Activated naive CD4-positive, alpha-beta T cell (primary cell): ENCODE results near the gene CDH18.

ENCODE experiments used
- DNase-seq, 4 experiments: peaks; one replicate each; lab custom pipeline; 2025; lab: John Stamatoyannopoulos, UW

CDH18 gene

DNA sequence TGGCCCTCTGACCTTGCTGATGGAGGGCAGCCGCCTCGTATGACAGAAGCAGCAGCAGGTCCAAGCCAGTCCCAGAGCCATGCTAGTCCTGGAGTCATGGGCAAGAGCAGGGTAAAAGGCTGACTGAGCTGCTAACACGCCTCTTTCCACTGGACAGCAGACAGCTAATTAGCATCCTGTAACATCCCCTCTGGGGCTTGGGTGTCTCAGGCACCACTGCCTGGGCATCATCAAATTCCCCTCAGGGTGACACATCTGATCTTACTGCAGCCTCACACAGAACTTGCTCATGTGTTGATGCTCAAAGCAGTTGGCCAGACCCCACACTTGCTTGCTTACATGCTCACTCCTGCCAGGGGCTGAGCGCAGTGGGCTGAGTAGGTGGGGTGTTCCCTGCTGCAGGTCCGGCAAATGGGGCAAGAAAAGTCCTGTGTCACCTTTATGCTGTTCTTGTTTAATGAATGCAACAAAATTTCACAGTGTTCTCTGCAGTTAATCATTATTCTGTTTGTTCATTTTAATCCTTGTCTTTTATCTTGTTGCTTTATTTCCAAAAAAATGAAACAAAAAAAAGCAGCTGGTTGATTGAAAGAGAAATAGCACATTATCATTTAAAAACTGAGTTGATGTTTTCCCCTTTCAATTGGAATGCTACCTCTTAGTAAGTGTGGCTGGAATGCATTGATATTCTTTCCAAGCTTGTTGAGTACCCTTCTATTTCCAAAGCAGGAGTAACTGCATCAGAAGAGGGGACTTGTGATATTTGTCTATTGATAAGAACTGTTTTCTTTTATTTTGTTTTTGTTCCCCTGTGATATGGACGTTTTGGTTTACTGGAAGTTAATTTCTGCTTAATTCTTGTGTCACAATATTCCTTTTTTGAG is 254.1 kb downstream of the CDH18 start:
- no peak for DNase-seq

DNA sequence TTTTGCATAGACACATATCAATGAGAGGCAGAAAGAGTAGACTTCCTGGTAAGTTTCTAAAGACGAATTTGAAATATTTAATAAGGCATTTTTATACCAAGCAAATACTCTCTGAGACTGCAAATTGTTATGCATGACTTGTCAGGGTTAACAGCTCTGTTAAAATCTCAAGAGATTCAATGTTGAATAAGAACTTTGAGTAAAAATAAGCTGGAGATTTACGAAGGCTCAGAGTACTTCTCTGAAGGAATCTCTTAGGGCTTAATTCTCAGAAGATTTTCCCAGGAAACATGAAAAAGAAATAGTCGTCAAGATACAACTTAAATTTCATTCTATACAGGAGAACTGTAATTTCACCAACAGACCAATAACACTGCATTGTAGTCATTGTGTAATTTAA is 259.4 kb downstream of the CDH18 start:
- DNase-seq: no peak

DNA sequence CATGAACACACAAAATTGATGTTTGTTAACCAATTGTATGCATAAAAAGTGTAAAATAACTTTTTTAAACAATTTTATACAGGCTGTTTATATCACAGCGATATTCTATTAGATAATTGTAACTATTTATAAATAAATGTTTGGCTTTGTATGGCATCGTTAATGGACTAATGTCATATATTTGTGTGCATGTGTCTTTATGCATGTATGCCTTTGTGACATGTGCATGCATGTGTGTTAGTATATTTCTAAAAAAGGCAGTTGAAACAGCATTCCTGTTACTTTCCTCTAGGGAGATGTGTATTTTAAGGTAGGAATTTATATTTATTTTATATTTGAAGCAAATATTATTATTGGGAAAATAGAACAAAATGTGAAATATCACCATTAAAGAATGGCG is 268.9 kb downstream of the CDH18 start:
- DNase-seq: no peak

DNA sequence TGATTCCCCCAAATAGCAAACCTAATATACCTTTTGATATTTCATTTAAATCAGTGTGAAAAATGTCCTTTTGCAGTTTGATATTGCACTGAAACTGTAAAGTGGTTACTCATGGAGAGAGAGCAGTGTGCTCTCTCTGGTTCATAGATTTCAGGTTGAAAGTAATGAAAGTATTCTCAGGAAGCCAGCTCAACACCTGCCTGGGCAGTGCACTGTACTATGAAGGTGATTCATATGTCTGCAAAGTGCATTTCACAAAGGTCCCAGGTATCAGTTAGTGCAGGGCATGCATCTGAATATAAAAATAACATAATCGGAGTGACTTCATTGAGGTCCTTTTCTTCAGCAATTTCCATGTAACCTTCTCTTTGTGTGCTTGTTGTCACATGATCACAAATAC is 274.3 kb downstream of the CDH18 start:
- no peak for DNase-seq

DNA sequence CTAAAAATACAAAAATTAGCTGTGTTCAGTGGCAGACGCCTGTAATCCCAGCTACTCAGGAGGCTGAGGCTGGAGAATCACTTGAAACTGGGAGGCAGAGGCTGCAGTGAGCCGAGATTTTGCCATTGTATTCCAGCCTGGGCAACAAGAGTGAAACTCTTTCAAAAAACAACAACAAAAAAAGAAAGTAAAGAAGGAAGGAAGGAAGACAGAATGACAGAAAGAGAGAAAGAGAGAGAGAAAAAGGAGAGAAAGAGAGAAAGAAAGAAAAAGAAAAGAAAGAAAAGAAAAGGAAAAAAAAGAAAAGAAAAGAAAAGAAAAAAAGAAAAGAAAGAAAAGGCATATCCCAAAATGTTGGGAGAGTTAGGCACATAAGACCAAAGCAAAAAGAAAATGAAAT is 278.6 kb downstream of the CDH18 start:
- DNase-seq: no peak

DNA sequence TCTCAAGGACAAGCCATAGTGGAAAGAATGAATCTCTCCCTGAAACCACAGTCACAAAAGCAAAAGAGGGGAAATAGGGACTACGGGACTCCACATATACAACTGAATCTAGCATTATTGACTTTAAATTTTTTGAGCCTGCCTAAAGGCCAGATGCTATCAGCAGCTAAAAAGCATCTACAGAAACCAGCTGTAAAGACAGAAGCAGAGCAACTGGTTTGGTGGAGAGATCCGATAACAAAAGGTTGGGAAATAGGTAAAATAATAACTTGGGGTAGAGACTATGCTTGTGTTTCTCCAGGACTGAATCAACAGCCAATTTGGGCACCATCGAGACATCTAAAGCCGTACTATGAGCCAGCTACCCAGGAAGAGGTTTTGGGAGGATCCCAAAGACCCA is 281.2 kb downstream of the CDH18 start:
- no peak for DNase-seq

DNA sequence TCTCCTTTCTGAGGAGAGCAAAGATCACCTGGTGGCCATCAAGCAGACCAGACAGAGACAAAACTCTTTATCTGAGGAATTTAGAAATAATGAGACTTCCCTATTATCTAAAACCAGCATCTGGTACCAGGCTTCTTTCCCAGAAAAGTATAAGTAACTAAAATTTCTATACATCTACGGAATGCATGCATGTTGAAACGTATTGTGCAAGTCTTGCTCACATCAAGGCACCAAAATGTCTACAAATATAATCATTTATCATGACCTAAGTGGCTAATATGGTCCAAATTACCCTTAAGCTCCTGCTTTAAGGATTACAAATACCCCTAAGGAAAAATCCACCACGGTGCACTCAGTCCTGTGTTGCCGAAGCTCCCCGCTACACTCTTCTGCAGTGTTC is 286.3 kb downstream of the CDH18 start:
- no peak for DNase-seq

DNA sequence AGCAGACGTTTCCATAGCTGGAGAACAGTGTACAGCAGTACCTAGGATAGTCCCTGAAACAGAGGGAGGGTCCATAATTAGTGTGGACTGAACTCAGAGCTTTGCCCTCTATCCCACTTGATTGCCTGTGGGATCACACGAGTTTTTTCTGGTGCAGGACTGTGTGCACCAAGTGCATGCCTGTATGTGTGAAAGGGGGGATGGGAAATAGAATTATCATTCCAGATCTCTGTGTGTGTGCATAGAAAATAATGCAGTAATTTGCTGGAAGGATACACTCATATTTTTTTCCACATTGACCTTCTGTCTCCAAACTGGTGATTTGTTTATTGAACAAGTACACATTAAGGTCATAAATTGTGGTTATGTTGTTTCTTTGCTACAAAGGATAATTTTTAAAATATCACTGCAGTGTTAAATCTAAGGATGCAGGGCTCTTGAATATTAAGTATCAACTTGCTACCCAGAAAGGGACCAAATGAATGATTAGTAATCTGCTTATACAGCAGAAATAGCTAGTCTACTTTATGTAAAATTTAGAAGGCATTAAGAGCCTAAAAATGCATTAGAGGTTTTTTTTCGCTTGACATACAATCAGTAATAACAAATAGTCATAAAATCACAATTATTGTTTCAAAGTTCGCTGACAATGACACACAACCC is 292.9 kb downstream of the CDH18 start:
- DNase-seq: no peak

DNA sequence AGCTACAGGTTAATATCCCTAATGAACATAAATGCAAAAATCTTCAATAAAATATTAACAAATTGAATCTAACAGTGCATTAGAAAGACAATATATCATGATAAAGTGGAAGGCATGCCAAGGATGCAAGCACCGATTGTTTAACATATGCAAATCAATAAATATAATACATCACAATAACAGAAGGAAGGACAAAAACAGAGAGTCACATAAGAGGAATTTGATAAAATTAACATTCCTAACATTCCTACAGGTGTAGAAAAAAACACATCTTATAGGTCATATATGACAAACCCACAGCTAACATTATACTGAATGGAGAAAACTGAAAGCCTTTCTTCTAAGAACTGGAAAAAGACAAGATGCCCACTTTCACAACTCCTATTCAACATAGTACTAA is 297.0 kb downstream of the CDH18 start:
- DNase-seq: no peak

DNA sequence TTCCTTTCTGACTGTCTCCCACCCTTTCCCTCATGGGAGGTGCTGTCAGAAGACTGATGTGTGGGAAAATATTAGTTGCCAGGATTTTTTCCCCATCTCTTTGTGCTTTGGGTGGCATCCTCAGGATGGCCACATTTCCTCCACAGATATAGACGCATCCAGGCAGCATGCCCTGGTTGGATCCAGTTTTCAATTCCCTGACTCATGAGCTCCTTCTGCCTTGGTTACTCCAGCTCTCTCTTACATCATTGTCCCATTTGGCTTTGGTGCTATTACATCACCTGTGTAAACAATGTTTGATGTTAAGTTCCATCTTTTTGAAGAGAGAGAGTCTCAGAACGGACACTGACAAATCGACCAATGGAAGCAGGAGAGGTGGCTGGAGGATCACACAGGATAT is 302.5 kb downstream of the CDH18 start:
- no peak for DNase-seq

DNA sequence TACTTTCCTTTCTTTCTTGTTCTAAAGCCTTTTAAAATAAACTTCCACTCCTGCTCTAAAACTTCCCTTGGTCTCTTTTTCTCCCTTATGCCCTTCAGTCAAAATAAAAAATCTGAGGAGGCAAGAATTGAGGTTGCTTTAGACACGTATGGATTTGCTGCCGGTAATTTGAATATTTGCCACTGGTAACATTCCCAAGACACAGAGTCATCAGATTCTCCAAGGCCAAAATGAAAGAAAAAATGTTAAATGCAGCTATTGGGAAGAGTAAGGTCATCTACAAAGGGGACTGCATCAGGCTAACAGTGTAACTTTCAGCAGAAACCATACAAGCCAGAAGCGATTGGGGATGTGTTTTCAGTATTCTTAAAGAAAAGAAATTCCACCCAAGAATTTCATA is 311.1 kb downstream of the CDH18 start:
- DNase-seq: no peak

DNA sequence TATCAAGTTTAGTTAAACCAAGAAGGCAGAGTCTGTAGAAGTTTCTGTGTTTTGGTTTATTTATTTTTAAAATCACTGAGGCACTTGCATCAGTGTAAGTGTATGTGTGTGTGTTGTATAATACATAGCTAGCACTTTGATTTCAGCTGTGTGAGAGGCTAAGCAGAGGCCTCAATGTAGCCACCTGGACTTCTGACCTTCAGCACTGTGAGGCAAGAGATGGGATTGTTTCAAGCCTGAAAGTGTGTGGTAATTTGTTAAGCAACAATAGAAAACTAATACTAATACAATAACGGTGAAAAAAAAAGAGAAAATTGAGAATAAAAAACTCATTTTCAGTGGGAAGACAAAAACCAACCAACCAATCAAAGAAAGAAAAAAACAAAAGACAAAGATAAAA is 327.3 kb downstream of the CDH18 start:
- DNase-seq: no peak

DNA sequence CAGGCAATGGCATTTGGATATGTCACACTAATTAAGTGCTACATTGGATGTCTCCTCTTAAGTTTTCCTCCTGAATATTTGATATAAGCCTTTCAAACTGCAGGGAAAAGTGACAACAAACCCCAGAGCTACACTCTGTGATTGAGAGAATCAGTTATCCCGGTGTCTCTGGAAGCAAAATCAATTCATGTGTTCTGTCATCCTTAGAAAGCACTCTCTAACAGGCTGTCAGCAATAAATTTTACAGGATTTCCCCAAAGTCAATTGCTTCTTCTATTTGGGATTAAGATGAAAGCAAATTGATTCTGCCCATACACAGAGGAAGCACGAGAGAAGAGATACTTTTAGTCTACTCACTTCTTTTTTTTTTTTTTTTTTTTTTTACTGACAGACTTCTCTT is 332.4 kb downstream of the CDH18 start:
- DNase-seq: no peak

DNA sequence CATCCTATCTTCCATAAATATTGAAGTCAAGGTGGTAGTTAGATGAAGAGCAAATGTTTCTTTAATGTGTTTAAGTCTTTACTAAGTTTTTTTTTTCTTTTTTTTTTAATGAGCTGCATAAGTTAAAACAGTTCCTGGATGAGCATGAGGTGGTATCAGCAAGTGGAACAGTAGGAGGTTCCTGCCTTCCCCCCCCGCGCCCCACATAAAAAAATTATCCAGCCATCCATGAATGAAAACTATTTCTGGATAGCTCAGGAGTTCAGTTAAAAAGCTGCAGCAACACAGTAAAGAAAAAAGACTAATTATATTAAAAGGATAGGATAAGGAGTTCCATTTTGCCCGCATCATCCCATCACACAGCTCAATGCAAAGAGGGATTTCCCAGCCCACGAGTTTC is 349.5 kb downstream of the CDH18 start:
- DNase-seq: no peak

DNA sequence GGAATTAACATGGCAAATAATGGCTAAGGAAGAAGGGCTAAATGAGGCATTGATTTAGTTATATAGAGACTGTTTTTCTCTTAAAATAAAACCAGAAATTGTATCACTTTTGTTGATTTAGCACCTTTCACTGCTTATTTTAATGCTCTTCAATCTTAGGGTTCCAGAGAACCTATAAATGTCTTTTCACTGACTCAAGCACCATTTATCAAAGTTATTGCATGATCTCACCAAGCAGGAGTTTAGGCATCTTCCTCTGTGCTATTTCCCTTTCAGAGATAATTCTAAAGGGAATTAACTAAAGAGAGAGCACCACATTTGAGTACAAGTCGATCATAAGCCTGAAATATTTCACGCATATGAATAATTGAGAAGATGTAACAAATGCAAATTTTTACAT is 357.1 kb downstream of the CDH18 start:
- DNase-seq: no peak

DNA sequence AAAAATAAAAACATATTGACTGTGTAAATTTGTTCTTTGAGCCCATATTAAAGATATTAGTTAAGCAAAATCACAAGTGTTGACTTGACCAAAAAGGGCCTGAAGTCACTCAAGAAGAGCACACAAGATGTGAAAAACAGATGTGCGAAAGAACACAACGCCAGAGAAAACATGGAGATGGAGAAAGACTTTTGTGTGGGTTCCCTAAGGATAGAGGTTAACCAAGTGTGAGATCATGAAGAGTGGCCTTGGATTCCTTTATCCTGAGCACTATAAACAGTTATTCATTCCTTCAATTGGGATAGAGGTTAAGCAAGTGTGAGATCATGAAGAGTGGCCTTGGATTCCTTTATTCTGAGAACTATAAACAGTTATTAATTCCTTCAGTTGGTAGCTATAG is 361.8 kb downstream of the CDH18 start:
- no peak for DNase-seq

DNA sequence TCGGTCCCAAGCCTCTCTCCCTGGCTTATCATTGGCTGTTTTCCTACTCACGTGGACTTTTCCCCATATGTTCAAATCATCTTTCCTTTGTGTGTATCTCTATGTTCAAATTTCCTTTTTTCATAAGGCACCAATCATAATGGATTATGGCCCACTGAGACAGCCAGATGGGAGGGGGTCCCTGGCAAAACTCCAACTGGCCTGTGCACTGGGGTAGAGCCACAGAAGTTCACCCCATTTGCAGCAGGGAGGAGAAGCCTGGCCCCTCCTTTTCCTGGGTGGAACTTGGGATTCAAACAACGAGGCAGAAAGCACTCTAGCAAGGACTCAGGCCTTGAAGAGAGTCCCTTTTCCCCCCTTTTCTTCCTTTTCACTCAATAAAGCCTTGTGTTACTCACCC is 362.4 kb downstream of the CDH18 start:
- no peak for DNase-seq

DNA sequence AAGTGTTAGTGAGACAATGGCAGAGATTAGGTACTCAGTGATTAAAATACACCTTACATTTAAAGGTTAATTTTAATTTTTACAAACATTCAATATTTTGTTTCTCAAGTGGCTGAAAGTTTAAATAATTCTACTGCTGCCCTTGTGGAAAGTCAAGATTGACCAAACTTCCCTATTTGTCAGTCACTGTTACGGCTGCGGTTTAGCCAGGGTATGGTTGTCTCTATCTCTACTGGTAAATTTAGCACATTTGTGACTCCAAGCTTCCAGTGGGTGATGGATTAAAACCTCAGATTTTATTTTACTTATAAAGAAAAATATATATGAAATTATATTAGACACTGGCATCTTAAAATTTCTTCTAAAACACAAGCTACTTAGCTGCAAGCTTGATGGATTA is 368.4 kb downstream of the CDH18 start:
- DNase-seq: no peak

DNA sequence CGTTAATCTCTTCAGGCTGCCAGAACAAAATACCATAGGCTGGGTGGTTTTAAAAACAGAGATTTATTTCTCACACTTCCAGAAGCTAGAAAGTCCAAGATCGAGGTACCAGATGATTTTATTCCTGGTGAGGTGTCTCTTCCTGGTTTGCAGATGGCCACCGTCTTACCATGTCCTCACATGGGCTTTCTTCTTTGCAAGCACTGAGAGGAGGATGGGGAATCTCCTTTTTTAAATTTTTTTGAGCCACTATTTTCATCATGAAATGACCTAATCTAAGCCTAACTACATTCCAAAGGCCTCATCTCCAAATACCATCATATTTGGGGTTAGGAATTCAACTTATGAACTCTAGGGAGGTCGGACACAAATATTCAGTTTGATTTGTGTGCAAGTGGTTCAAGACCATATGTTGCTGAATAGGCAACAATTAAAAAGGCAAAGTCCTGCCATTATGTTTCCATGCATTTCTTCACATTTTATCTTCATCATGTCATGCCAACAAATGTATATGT is 371.2 kb downstream of the CDH18 start:
- DNase-seq: no peak

DNA sequence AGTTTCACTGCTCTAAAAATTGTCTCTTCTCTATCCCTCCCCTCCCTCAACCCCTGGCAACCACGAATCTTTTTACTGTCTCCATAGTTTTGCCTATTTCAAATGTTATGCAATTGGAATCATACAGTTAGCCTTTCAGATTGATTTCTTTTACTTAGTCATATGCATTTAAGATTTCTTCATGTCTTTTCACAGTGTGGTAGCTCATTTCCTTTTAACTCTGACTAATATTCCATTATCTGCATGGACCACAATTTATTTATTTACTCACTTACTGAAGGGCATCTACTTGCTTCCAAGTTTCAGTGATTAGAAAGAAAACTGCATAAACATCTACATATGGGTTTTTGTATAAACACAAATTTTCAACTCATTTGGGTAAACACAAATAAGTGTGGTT is 372.3 kb downstream of the CDH18 start:
- no peak for DNase-seq

DNA sequence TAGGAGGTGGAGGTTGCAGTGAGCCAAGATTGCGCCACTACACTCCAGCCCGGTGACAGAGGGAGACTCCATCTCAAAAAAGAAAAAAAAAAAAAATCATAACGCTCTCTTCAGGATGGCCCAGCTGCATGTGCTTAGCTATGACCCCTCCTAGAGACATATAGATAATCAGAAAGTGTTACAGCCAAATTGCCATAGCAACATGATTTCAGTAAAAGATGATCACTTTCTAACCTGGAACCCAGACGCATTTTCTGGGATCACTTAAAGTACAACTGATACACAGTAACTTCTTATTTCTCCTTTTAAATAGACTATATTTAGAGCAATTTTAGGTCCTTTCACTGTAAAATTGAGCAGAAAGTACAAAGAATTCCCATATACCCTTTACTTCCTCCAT is 372.9 kb downstream of the CDH18 start:
- DNase-seq: no peak

DNA sequence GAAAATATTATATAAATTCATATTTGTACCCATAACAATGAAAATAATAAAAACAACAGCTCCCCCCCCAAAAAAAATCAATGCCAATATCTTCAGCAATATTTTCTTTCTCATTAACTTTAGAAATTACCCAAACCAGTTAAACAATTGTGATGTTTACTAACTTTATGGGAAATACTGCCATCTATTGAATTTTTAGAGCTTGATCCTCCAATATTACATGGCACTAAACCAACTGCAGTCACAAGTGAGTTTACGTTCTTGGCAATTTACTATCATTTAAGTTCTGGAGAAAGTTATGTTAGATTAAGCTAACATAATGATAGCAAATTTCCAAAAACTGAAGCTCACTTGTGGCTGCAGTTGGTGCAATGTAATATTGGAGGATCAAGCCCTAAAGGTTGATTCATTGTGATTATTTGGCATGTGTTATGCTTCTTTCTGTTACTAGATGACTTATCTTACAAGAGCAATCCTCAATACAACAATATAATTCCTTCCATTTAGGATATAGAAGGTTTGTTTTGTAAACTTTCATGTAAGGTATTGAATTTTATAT is 379.5 kb downstream of the CDH18 start:
- DNase-seq: no peak

DNA sequence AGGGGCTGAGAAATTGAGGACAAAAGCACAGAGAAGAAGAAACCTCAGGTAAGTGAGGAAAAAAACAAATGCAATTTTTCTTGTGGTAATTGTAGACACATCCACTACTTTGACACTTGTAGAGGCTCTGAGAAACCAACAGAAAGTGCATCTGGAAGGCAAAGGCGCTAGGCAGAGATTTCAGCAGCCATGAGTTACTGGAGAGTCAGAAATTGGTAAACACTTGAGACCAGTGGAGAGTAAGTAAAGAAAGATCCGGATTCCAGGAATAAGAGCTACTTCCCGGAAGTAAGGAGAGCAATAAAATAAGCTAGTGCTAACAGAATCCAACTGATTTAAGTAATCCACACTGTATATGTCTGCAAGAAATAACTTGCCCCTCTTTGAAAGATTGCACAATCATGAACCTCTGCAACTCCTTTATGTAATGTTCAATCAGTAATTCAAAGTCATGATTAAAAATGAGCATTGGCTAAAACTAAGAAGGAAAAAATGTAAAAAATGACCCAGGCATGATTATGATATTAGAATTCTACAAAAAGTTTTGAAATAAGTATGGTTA is 382.1 kb downstream of the CDH18 start:
- no peak for DNase-seq
